GM19452 (cell line): ENCODE measurements around the gene AMFR.

Source experiments
- ATAC-seq: cut with Tn5 transposase; IDR thresholded peaks from one replicate; pipeline ENCODE4 v1.9.1; 2021; ENCODE audit not compliant: unreplicated experiment

Gene AMFR

GRCh38 chr16:56425439-56425832, at the start of gene AMFR:
AMFR (minus strand) TSS chr16:56425545; CDS start chr16:56425327, 218 bp downstream.
- peak; percentile 81 for ATAC-seq

GRCh38 chr16:56470666-56471065, 45.3 kb upstream of the AMFR start:
- no peak for ATAC-seq

GRCh38 chr16:56470232-56470631, 44.9 kb upstream of the AMFR start:
- no peak for ATAC-seq

- ATAC-seq, result no peak
These were observed 44.4 kb upstream of the AMFR start for GRCh38 chr16:56469748-56470147.

- no peak for ATAC-seq
These were observed 43.5 kb upstream of the AMFR start for GRCh38 chr16:56468800-56469199.

- ATAC-seq, result no peak
These were observed 41.0 kb upstream of the AMFR start for GRCh38 chr16:56466344-56466743.

GRCh38 chr16:56463153-56463552, 37.8 kb upstream of the AMFR start:
- no peak for ATAC-seq

GRCh38 chr16:56462064-56462796, 36.9 kb upstream of the AMFR start:
- ATAC-seq, result no peak

GRCh38 chr16:56460101-56460500, 34.8 kb upstream of the AMFR start:
- ATAC-seq, result no peak

GRCh38 chr16:56457927-56458470, 32.7 kb upstream of the AMFR start:
- ATAC-seq, result no peak

- peak; percentile 39 for ATAC-seq
These were observed 26.7 kb upstream of the AMFR start for GRCh38 chr16:56451753-56452689.

GRCh38 chr16:56450986-56451752, 25.8 kb upstream of the AMFR start, which contains the start of the genes NUDT21 and OGFOD1:
NUDT21 (minus strand) TSS chr16:56451332; CDS start chr16:56451202, 130 bp downstream.
OGFOD1 (plus strand) TSS chr16:56451554; CDS start chr16:56451613, 59 bp downstream.
- peak; percentile 95 for ATAC-seq

- ATAC-seq, result no peak
These were observed 25.1 kb upstream of the AMFR start for GRCh38 chr16:56450275-56450985.

GRCh38 chr16:56448005-56448404, 22.7 kb upstream of the AMFR start:
- ATAC-seq, result no peak

- ATAC-seq, result no peak
These were observed 21.9 kb upstream of the AMFR start for GRCh38 chr16:56447286-56447685.

GRCh38 chr16:56438038-56438437, 12.7 kb upstream of the AMFR start:
- ATAC-seq, result no peak

GRCh38 chr16:56436258-56436657, 10.9 kb upstream of the AMFR start:
- ATAC-seq, result no peak

GRCh38 chr16:56428091-56428490, 2.7 kb upstream of the AMFR start:
- no peak for ATAC-seq

GRCh38 chr16:56426585-56426984, 1.2 kb upstream of the AMFR start:
- ATAC-seq, result no peak

- peak; percentile 41 for ATAC-seq
These were observed 430 bp downstream of the AMFR start for GRCh38 chr16:56424791-56425438.
